SK-N-MC (cell line): Measurements from ENCODE around the gene DPYSL5.

Source experiments
- DNase-seq: peaks from one replicate; pipeline ENCODE4 v3.0.0-alpha.2; 2011; ENCODE audit warnings: low read depth, low spot score
- H3K27ac ChIP-seq: fragments of 200-600 bp; sonication (generic); 2 replicates; pipeline ENCODE4 v1.5.1; 2016; ENCODE audit warnings: mixed run types
- H3K36me3 ChIP-seq: fragments of 200-600 bp; sonication (generic); 2 replicates; pipeline ENCODE4 v1.6.1; 2017; ENCODE audit warnings: antibody characterized with exemption, low read length, mixed read lengths; ENCODE audit not compliant: insufficient read depth
- H3K4me3 ChIP-seq: fragments of 200-600 bp; sonication (generic); 2 replicates; pipeline ENCODE4 v1.5.1; 2016
- H3K9ac ChIP-seq: fragments of 200-600 bp; sonication (generic); 2 replicates; pipeline ENCODE4 v1.8.0; 2017; ENCODE audit warnings: mixed run types, mixed read lengths; ENCODE audit not compliant: insufficient read length
- H3K9me3 ChIP-seq: fragments of 200-600 bp; sonication (generic); 2 replicates; pipeline ENCODE4 v1.6.1; 2017; ENCODE audit warnings: low read depth, mild to moderate bottlenecking, antibody characterized with exemption, low read length, moderate library complexity, mixed read lengths
- EZH2 ChIP-seq: fragments of 200-600 bp; sonication (generic); IDR thresholded peaks from one replicate; pipeline ENCODE4 v1.6.1; 2017; ENCODE audit warnings: antibody characterized with exemption
- FOXP2 ChIP-seq: optimal IDR thresholded peaks from 2 replicates; pipeline ENCODE3; 2011; ENCODE audit warnings: mild to moderate bottlenecking, moderate library complexity; ENCODE audit not compliant: insufficient read depth; ENCODE audit errors: extremely low read length, control extremely low read depth
- POLR2AphosphoS5 ChIP-seq: IDR thresholded peaks from 2 replicates; pipeline ENCODE4 v1.6.1; 2012; ENCODE audit warnings: mild to moderate bottlenecking, low read depth, low read length, borderline replicate concordance

Gene DPYSL5

GRCh38 chr2:26898480-26899078 is 50.6 kb downstream of the DPYSL5 start:
- Histone ChIP-seq H3K36me3 (peaks cover 54% of the 10 kb centered on the region), H3K9me3 (no peaks in the 10 kb centered on the region), H3K4me3 (no peak overlapping the region), H3K9ac (no peak overlapping the region), H3K27ac (no peak overlapping the region)
- TF ChIP-seq EZH2 (no peak), POLR2AphosphoS5 (no peak), FOXP2 (no peak)
- DNase-seq = no peak

- no peak overlapping the region for H3K4me3 ChIP-seq
- TF ChIP-seq POLR2AphosphoS5 = no peak
- TF ChIP-seq FOXP2 = no peak
- TF ChIP-seq EZH2 = no peak
- H3K36me3 ChIP-seq = peaks cover 64% of the 10 kb centered on the region
- no peaks in the 10 kb centered on the region for H3K9me3 ChIP-seq
- H3K27ac ChIP-seq = no peak overlapping the region
- no peak for DNase-seq
- no peak overlapping the region for H3K9ac ChIP-seq
Observed at GRCh38 chr2:26899500-26900164, 51.7 kb downstream of the DPYSL5 start.

GRCh38 chr2:26900831-26901321 is 52.9 kb downstream of the DPYSL5 start:
- Histone ChIP-seq H3K4me3 (no peak overlapping the region), H3K9ac (no peak overlapping the region), H3K9me3 (no peaks in the 10 kb centered on the region), H3K27ac (no peak overlapping the region), H3K36me3 (peaks cover 76% of the 10 kb centered on the region)
- TF ChIP-seq POLR2AphosphoS5 (no peak), EZH2 (no peak), FOXP2 (no peak)
- DNase-seq = no peak

GRCh38 chr2:26901326-26902183 is 53.6 kb downstream of the DPYSL5 start:
- H3K9ac ChIP-seq = no peak overlapping the region

GRCh38 chr2:26903676-26904075 is 55.7 kb downstream of the DPYSL5 start:
- peaks cover 86% of the 10 kb centered on the region for H3K36me3 ChIP-seq
- H3K4me3 ChIP-seq = no peak overlapping the region
- H3K27ac ChIP-seq = no peak overlapping the region
- no peak for DNase-seq
- TF ChIP-seq EZH2 = no peak
- TF ChIP-seq POLR2AphosphoS5 = no peak
- TF ChIP-seq FOXP2 = no peak
- H3K9me3 ChIP-seq = no peaks in the 10 kb centered on the region
- H3K9ac ChIP-seq = no peak overlapping the region

More at GRCh38 chr2:26901326-26902183, 53.6 kb downstream of the DPYSL5 start:
- DNase-seq = no peak
- Histone ChIP-seq H3K36me3 (peaks cover 80% of the 10 kb centered on the region), H3K27ac (no peak overlapping the region), H3K9me3 (no peaks in the 10 kb centered on the region), H3K4me3 (no peak overlapping the region)
- no peak for TF ChIP-seq EZH2

GRCh38 chr2:26904839-26905238 is 56.9 kb downstream of the DPYSL5 start:
- TF ChIP-seq FOXP2 (no peak), POLR2AphosphoS5 (no peak), EZH2 (no peak)
- H3K27ac ChIP-seq = no peak overlapping the region
- H3K9ac ChIP-seq = no peak overlapping the region
- no peak overlapping the region for H3K4me3 ChIP-seq
- peaks cover 85% of the 10 kb centered on the region for H3K36me3 ChIP-seq
- DNase-seq = no peak
- H3K9me3 ChIP-seq = no peaks in the 10 kb centered on the region

- no peak for DNase-seq
- Histone ChIP-seq H3K4me3 (no peak overlapping the region), H3K9ac (no peak overlapping the region), H3K27ac (no peak overlapping the region), H3K9me3 (no peaks in the 10 kb centered on the region), H3K36me3 (peaks cover 85% of the 10 kb centered on the region)
- no peak for TF ChIP-seq POLR2AphosphoS5
- no peak for TF ChIP-seq EZH2
- TF ChIP-seq FOXP2 = no peak
Observed at GRCh38 chr2:26905341-26906198, 57.6 kb downstream of the DPYSL5 start.

- H3K4me3 ChIP-seq = no peak overlapping the region
- DNase-seq = no peak
- peaks cover 83% of the 10 kb centered on the region for H3K36me3 ChIP-seq
- H3K27ac ChIP-seq = no peak overlapping the region
- no peak overlapping the region for H3K9ac ChIP-seq
- no peak for TF ChIP-seq POLR2AphosphoS5
- no peak for TF ChIP-seq EZH2
- no peak for TF ChIP-seq FOXP2
- H3K9me3 ChIP-seq = no peaks in the 10 kb centered on the region
Observed at GRCh38 chr2:26907416-26907815, 59.5 kb downstream of the DPYSL5 start.
